GM23338 (cell line): ENCODE data around the gene CENPP. TPM values are rescaled to one million over a fixed set of nuclear protein-coding genes. Genes with fewer than 3 reads are reported as not detected.

Experiments
- ATAC-seq: fragments of 200-7000 bp; cut with Tn5 transposase; 3 replicates; pipeline ENCODE4 v1.9.1; 2020
- DNase-seq: peaks from one replicate; pipeline ENCODE4 v3.0.0-alpha.2; 2015; ENCODE audit warnings: low spot score
- H2AFZ ChIP-seq: fragments of 200-600 bp; sonication (generic); 2 replicates; pipeline ENCODE4 v1.8.0; 2016; ENCODE audit warnings: antibody characterized with exemption, mild to moderate bottlenecking, moderate library complexity
- H3F3A ChIP-seq: fragments of 200-600 bp; sonication (generic); replicated peaks from 2 replicates; pipeline ENCODE4 v1.8.0; 2017; ENCODE audit warnings: antibody characterized with exemption, mixed run types, low read depth
- H3K27ac ChIP-seq: fragments of 200-600 bp; sonication (generic); 2 replicates; pipeline ENCODE4 v1.6.1; 2016; ENCODE audit warnings: low read depth
- H3K27me3 ChIP-seq: fragments of 200-600 bp; sonication (generic); 2 replicates; pipeline ENCODE4 v1.8.0; 2016; ENCODE audit warnings: mild to moderate bottlenecking, mixed run types, moderate library complexity; ENCODE audit not compliant: insufficient read depth
- H3K36me3 ChIP-seq: fragments of 200-600 bp; sonication (generic); 2 replicates; pipeline ENCODE4 v1.8.0; 2016; ENCODE audit warnings: mild to moderate bottlenecking; ENCODE audit not compliant: insufficient read depth
- H3K4me1 ChIP-seq: fragments of 200-600 bp; sonication (generic); 2 replicates; pipeline ENCODE4 v1.8.0; 2016; ENCODE audit warnings: mild to moderate bottlenecking, moderate library complexity; ENCODE audit not compliant: insufficient read depth
- H3K4me2 ChIP-seq: fragments of 200-600 bp; sonication (generic); 2 replicates; pipeline ENCODE4 v1.7.1; 2017; ENCODE audit warnings: mixed run types
- H3K4me3 ChIP-seq: fragments of 200-600 bp; sonication (generic); 2 replicates; pipeline ENCODE4 v1.6.1; 2016; ENCODE audit warnings: mixed run types
- H3K79me2 ChIP-seq: fragments of 200-600 bp; sonication (generic); replicated peaks from 2 replicates; pipeline ENCODE4 v1.8.0; 2017; ENCODE audit warnings: mild to moderate bottlenecking; ENCODE audit not compliant: insufficient read depth
- H3K9me2 ChIP-seq: fragments of 200-600 bp; sonication (generic); 2 replicates; pipeline ENCODE4 v1.8.0; 2017; ENCODE audit not compliant: insufficient read depth
- H4K20me1 ChIP-seq: fragments of 200-600 bp; sonication (generic); replicated peaks from 2 replicates; pipeline ENCODE4 v1.8.0; 2017; ENCODE audit warnings: mild to moderate bottlenecking; ENCODE audit not compliant: insufficient read depth
- H3K27ac Mint-ChIP-seq: 2 replicates; pipeline ENCODE4 v1.8.0; 2020; ENCODE audit warnings: inconsistent platforms, mild to moderate bottlenecking, moderate library complexity, mixed read lengths
- H3K27me3 Mint-ChIP-seq: 3 replicates; pipeline ENCODE4 v1.8.0; 2022; ENCODE audit warnings: low read depth, mild to moderate bottlenecking, moderate library complexity, mixed read lengths, inconsistent platforms; ENCODE audit not compliant: insufficient read depth, poor library complexity
- H3K36me3 Mint-ChIP-seq: 3 replicates; pipeline ENCODE4 v1.8.0; 2021; ENCODE audit warnings: low read depth, mild to moderate bottlenecking, inconsistent platforms, moderate library complexity, mixed read lengths
- H3K4me1 Mint-ChIP-seq: 3 replicates; pipeline ENCODE4 v1.8.0; 2020; ENCODE audit warnings: mild to moderate bottlenecking, inconsistent platforms, mixed read lengths
- H3K4me3 Mint-ChIP-seq: 3 replicates; pipeline ENCODE4 v1.8.0; 2021; ENCODE audit warnings: moderate library complexity, mild to moderate bottlenecking, inconsistent platforms, mixed read lengths
- H3K9me3 Mint-ChIP-seq: 3 replicates; pipeline ENCODE4 v1.8.0; 2020; ENCODE audit warnings: moderate library complexity, mild to moderate bottlenecking, inconsistent platforms, mixed read lengths
- CREB1 ChIP-seq: fragments of 250-450 bp; sonication (Bioruptor Pico); IDR thresholded peaks from 2 replicates; pipeline ENCODE4 v1.5.0; 2020; ENCODE audit warnings: low read depth, mild to moderate bottlenecking, moderate library complexity
- EZH2 ChIP-seq: fragments of 200-600 bp; sonication (generic); IDR thresholded peaks from one replicate; pipeline ENCODE4 v1.8.0; 2017; ENCODE audit warnings: antibody characterized with exemption, mild to moderate bottlenecking, low read depth; ENCODE audit not compliant: unreplicated experiment
- EZH2phosphoT487 ChIP-seq: fragments of 200-600 bp; sonication (generic); IDR thresholded peaks from one replicate; pipeline ENCODE4 v1.8.1; 2018; ENCODE audit warnings: antibody characterized with exemption; ENCODE audit not compliant: unreplicated experiment
- JUNB ChIP-seq: IDR thresholded peaks from one replicate; pipeline ENCODE4 v1.6.1; 2016; ENCODE audit warnings: antibody characterized with exemption; ENCODE audit not compliant: unreplicated experiment
- POLR2AphosphoS5 ChIP-seq: IDR thresholded peaks from 2 replicates; pipeline ENCODE4 v1.6.1; 2016; ENCODE audit warnings: antibody characterized with exemption, low read depth
- ZNF114 ChIP-seq: fragments of 250-450 bp; sonication (Bioruptor Pico); IDR thresholded peaks from 2 replicates; pipeline ENCODE4 v1.5.0; 2020; ENCODE audit warnings: mild to moderate bottlenecking, moderate library complexity
- ZNF331 ChIP-seq: fragments of 250-450 bp; sonication (Bioruptor Pico); IDR thresholded peaks from 2 replicates; pipeline ENCODE4 v1.5.0; 2020; ENCODE audit warnings: low read depth, mild to moderate bottlenecking, moderate library complexity
- ZNF462 ChIP-seq: fragments of 250-450 bp; sonication (Bioruptor Pico); IDR thresholded peaks from 2 replicates; pipeline ENCODE4 v1.5.0; 2020; ENCODE audit warnings: mild to moderate bottlenecking, moderate library complexity
- polyA plus RNA-seq: library from polyadenylated mRNA; unstranded; fragments of >200 nt; fragmentation: Nextera tagmentation; extraction: Ambion mirVana; gene quantifications from 2 replicates; pipeline ENCODE4 v1.2.1, GENCODE V29; 2016
- total RNA-seq: library from RNA; depleted of rRNA; stranded (reverse); fragments of >200 nt; shearing (Covaris generic); gene quantifications from 2 replicates; pipeline ENCODE4 v1.2.3, GENCODE V29; 2014
- TF ChIP-seq, protein P1 (sequence below), 2 experiments: fragments of 200-600 bp in 1 of 2; sonication (generic) in 1 of 2; conservative IDR thresholded peaks; 2 replicates each; pipeline versions ENCODE4 v1.5.1 to v1.6.1; 2016 to 2017; ENCODE audit warnings: antibody characterized with exemption in 2 of 2, low read depth in 2 of 2, mild to moderate bottlenecking in 2 of 2, moderate library complexity in 1 of 2
- TF ChIP-seq, protein P2 (sequence below): IDR thresholded peaks from one replicate; pipeline ENCODE4 v1.6.1; 2018; ENCODE audit warnings: antibody characterized with exemption; ENCODE audit not compliant: unreplicated experiment
- TF ChIP-seq, protein P3 (sequence below): IDR thresholded peaks from 2 replicates; pipeline ENCODE4 v1.6.1; 2016; ENCODE audit warnings: antibody characterized with exemption

Gene CENPP
- total and polyA plus RNA-seq, 2 experiments from 2014 or later = 11.0 to 12.6 TPM

DNA sequence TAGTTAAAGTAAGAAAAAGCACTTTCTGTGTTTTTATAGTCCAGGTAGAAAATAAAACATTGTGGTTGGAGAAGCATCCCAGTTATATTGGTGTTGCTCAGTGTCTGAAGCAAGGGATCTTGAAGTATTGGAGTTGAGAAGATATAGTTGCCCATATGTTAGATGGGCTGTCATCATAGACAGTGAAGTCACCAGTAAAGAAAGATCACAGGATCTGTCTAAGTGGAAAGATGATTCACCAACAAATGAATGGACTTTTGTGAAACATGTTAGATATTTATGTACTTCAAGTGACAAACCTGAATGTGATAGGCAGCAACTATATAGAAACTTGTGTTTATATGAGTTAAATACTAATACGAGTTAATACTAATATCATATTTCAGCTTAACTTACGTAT lies 66.9 kb downstream of the CENPP start:
- Mint-ChIP-seq H3K36me3 (no peaks in the 10 kb centered on the region; the same call in 2 of the 3 replicates), H3K4me3 (no peak overlapping the region), H3K27ac (no peak overlapping the region), H3K9me3 (no peaks in the 10 kb centered on the region), H3K4me1 (no peaks in the 10 kb centered on the region), H3K27me3 (no peaks in the 10 kb centered on the region)
- Histone ChIP-seq H3K4me2 (no peak overlapping the region), H3K27me3 (no peaks in the 10 kb centered on the region), H3K4me1 (no peaks in the 10 kb centered on the region), H3K4me3 (no peak overlapping the region), H3K27ac (no peak overlapping the region), H2AFZ (no peak overlapping the region), H4K20me1 (no peaks in the 10 kb centered on the region), H3F3A (no peaks in the 10 kb centered on the region), H3K79me2 (no peaks in the 10 kb centered on the region), H3K9me2 (no peaks in the 10 kb centered on the region), H3K36me3 (no peaks in the 10 kb centered on the region)
- ATAC-seq (no peak), DNase-seq (no peak)
- no peak for TF ChIP-seq POLR2AphosphoS5
- no peak for TF ChIP-seq ZNF331
- TF ChIP-seq, protein P1, sequence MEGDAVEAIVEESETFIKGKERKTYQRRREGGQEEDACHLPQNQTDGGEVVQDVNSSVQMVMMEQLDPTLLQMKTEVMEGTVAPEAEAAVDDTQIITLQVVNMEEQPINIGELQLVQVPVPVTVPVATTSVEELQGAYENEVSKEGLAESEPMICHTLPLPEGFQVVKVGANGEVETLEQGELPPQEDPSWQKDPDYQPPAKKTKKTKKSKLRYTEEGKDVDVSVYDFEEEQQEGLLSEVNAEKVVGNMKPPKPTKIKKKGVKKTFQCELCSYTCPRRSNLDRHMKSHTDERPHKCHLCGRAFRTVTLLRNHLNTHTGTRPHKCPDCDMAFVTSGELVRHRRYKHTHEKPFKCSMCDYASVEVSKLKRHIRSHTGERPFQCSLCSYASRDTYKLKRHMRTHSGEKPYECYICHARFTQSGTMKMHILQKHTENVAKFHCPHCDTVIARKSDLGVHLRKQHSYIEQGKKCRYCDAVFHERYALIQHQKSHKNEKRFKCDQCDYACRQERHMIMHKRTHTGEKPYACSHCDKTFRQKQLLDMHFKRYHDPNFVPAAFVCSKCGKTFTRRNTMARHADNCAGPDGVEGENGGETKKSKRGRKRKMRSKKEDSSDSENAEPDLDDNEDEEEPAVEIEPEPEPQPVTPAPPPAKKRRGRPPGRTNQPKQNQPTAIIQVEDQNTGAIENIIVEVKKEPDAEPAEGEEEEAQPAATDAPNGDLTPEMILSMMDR (conservative IDR thresholded peaks at IDR 0.05; ENCODE audit: low read depth in 2 of 2) = no peak
- no peak for TF ChIP-seq ZNF462 (CRISPR knock-in tag)
- TF ChIP-seq, protein P2, sequence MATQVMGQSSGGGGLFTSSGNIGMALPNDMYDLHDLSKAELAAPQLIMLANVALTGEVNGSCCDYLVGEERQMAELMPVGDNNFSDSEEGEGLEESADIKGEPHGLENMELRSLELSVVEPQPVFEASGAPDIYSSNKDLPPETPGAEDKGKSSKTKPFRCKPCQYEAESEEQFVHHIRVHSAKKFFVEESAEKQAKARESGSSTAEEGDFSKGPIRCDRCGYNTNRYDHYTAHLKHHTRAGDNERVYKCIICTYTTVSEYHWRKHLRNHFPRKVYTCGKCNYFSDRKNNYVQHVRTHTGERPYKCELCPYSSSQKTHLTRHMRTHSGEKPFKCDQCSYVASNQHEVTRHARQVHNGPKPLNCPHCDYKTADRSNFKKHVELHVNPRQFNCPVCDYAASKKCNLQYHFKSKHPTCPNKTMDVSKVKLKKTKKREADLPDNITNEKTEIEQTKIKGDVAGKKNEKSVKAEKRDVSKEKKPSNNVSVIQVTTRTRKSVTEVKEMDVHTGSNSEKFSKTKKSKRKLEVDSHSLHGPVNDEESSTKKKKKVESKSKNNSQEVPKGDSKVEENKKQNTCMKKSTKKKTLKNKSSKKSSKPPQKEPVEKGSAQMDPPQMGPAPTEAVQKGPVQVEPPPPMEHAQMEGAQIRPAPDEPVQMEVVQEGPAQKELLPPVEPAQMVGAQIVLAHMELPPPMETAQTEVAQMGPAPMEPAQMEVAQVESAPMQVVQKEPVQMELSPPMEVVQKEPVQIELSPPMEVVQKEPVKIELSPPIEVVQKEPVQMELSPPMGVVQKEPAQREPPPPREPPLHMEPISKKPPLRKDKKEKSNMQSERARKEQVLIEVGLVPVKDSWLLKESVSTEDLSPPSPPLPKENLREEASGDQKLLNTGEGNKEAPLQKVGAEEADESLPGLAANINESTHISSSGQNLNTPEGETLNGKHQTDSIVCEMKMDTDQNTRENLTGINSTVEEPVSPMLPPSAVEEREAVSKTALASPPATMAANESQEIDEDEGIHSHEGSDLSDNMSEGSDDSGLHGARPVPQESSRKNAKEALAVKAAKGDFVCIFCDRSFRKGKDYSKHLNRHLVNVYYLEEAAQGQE = no peak
- no peak for TF ChIP-seq EZH2phosphoT487
- TF ChIP-seq, protein P3, sequence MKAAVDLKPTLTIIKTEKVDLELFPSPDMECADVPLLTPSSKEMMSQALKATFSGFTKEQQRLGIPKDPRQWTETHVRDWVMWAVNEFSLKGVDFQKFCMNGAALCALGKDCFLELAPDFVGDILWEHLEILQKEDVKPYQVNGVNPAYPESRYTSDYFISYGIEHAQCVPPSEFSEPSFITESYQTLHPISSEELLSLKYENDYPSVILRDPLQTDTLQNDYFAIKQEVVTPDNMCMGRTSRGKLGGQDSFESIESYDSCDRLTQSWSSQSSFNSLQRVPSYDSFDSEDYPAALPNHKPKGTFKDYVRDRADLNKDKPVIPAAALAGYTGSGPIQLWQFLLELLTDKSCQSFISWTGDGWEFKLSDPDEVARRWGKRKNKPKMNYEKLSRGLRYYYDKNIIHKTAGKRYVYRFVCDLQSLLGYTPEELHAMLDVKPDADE = no peak
- TF ChIP-seq EZH2 = no peak
- no peak for TF ChIP-seq JUNB
- no peak for TF ChIP-seq CREB1 (CRISPR knock-in tag)
- TF ChIP-seq ZNF114 (CRISPR knock-in tag) = no peak
